Measurements from ENCODE around the gene PTP4A1.

PTP4A1 gene

DNA sequence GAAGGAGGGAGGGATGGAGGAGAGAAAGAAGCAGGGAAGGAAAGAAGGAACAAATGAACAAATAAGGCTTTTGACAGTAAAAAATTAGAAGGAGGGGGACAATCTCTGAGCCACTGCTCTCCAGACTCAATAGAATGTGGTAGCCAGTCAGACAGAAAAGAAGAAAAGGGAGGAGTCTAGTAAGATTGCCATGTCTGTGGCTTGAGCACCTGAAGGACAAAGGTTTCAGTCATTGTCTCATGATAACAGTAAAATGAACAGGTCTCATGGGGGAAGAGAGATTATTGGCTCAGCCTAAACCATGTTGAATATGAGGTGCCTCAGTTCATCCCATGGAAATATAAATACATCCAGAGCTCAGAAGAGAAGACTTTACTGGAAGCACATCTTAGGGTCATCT lies 14.0 kb upstream of the PTP4A1 start:
- DNase-seq: no peak

DNA sequence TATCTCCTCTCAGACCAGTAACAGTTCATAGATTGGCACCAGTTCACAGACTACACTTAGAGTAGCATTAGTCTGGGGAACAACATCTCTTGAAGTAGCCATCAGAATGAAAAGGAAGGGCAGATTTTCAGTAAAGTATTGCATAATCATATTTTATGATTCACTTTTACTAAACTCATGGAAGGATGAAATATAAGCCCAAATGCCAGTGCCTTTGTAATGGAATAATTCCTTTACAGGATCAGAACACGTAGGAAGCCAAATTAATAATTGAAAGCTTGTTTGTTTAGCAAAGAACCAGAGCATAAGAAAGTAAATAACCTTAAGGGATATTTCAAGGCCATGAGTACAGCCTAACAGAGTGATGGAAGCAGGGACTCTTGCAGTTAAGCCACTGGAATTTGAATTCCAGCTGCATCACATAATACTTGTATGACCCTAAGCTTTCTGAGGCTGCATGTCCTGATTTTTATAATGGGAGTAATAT lies 11.4 kb upstream of the PTP4A1 start:
- DNase-seq: no peak

DNA sequence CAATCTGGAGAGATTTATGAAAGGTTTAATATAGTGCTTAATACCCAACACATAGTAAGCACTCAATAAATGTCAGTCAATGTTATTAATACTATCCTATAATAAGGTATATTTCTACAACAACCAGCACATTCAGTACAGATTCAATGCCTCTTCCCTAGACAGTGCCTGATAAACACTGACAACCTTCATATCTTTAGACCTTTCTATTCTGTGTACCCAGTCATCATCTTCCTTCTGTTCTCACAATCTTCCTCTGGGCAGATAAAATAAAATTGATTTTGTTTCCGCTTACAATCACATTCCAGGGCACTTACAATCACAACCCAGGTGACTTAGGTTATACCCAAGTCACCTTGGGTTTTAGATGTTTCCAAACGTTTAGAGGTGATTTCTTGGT lies 11.0 kb upstream of the PTP4A1 start:
- DNase-seq: no peak

DNA sequence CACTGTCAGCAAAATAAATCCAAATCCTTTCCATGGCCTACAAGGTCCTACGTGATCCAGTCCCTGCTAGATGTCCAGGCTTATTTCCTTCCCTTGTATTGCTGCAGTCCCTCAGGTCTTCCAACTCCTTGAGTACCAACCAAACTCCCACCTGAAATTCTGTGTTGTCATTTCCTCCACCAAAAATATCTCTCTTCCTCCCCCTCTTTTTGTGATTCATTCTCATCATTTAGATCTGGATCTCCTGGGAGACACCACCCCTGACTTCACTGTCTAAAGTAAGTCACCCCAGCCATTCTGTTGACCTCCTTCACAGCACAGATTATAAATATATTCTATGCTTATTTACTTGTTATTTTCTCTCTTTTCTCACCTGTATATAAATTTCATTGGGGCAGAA lies 9.0 kb upstream of the PTP4A1 start:
- DNase-seq: no peak

DNA sequence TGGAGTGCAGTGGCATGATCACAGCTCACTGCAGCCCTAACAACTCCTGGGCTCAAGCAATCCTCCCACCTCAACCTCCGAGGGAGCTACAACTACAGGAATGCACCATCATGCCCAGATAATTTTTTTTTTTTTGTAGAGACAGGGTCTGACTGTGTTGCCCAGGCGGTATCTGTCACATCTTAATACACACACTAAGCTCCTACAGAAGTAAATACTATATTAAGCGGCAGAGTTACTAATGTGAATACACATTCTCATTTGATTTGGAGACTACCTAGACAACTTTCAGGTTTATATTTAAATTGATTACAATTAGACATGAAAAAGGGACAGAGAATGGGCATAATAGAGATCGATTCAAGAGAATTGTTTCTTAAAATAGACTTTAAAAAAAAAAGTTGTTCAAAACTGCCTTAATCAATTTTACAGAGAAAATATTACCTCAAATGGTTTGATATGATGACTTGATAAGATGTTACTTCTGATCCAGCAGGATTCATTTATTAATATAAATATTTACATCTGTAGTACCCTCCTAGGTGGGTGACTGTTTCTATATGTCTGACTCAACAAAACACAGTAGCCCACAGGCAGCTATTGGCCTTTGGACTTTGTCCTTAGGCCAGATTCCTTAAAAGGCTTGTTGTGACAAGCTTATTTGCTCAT lies 7.1 kb upstream of the PTP4A1 start:
- DNase-seq: peak in 1 of 2 experiments; percentile 35

DNA sequence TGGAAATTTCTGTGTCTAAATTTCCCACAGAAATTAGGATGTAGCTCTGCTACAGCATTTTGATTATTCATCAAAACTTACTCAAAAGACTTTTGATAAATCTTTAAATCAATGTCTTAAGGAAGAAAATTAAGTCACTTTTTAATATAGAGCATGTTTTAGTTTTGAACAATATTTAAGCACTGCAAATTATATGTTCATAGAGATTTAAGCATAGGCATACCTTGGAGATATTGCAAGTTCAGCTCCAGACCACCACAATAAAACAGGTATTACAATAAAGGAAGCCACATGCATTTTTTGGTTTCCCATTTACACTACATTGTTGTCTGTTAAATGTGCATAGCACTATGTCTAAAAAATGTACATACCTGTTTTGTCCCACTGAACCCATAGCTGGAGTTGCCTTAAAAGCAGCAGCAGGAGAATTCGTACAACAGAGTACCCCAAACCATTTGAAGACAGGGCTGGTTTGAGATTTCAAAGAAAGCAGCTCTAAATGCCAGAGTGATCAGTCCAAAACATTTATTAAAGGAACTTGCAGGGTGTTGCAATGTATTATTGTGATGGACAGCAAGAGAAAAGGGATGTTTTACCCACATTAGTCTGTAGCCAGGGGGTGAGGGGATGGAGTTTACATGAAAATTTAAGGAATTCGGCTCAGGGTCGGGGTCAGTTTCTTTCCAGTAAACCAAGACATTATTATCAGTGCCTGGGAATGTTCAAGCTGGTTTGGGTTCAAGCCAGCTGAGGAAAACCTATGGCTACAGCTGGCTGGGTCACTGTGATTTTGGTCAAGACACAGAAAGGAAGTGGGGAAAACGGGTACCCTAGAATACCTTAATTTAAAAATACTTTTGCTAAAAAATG lies 6.3 kb upstream of the PTP4A1 start:
- DNase-seq: no peak

DNA sequence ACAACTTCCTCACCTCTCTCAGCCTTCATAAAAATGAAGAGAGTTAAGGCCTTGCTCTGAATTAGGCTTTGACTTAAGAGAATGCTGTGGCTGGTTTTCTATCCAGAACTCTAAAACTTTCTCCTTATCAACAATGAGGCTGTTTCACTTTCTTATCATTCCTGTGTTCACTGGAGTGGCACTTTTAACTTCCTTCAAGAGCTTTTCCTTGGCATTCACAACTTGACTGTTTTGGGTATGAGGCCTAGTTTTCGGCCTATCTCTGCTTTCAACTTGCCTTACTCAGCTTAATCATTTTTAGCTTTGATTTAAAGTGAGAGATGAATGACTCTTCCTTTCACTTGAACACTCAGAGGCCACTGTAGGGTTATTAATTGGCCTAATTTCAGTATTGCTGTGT lies 4.3 kb upstream of the PTP4A1 start:
- no peak for DNase-seq

DNA sequence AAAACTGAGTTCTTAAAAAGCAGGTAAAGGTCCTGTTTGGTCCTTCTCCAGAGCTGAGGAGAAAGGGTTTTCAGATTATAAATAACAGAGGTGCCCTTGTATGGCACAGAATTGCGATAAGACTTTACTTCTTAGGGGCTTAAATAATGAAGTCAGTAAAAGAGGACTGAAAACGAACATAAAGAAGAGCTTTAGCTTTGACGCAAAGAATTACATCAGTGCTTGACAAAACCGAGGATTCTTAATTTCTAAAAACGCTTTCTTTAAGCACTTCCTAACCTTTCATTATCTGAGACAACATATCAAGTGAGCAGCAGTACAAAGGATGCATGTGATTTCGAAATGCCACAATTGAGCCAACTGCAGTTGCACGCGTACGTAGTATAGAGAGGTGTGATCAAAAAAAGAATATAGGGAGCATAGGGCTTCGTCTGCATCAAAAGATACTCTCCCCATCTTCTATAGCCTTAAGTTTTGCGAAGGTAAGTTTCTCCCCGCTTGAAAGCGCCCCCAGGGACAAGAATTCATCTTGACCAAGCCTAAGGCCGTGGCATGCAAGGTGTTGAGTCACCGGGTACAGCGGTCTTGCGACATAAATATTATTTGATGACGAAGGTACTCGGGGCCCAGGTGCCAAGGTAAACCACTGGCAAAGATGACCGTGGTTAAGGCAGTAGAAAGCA lies 778 bp upstream of the PTP4A1 start:
- peak in 1 of 2 experiments; percentile 56 for DNase-seq

DNA sequence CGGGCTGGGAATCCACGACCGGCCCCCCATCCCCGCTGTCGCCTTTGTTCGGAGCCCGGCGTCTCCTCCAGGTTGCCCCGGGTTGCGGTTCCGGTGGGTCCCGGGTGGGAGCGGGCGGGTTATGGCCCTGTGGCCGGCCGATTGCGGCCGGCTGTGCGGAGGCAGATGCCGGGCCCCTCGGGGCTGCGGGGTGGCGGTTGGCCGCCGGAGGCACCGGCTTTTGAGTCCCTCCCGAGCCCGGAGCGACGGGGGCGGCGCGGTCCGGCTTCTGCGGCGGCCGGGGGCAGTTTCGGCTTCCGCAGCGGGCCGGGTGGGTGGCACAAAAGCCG lies 431 bp downstream of the PTP4A1 start:
- DNase-seq: no peak

DNA sequence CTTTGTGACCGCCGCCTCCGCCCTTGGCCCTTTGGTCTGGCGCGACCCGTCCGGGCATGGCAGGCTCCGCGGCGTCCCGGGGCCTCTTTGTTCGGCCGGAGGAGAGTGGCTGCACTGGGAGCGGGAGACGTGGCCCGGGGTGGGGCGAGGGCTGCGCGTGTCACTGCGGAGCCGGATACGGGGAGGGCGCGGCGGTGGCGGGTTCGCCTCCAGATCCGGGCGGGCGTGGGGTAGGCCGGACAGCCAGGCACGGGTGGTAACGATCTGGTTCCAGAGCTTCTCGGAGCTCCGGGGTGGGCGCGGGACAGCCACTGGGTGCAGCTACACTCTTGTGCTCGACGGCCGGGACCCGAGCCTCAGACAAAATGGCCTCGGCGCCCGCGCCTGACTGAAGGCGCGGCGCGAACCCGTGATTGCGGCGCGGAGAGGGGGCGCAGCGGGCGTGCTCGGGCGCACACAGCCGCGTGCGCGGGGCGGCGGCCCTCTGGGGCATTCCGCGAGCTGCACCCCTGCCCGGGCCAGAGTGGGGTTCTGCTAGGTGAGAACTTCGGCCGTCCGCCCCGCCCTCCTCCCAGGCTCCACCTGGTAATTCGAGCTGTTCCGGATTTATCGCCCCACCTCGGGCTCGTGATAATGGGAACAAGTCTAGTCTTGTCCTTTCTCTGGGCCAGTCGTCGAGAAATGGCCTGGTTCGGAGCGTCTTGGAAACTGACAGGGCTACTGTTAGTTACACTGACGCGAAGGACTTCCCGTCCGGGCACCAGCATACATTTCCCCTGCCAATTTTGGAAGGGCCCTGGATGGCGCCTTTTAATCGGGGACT lies 1.0 kb downstream of the PTP4A1 start:
- peak; percentile 84 for DNase-seq

DNA sequence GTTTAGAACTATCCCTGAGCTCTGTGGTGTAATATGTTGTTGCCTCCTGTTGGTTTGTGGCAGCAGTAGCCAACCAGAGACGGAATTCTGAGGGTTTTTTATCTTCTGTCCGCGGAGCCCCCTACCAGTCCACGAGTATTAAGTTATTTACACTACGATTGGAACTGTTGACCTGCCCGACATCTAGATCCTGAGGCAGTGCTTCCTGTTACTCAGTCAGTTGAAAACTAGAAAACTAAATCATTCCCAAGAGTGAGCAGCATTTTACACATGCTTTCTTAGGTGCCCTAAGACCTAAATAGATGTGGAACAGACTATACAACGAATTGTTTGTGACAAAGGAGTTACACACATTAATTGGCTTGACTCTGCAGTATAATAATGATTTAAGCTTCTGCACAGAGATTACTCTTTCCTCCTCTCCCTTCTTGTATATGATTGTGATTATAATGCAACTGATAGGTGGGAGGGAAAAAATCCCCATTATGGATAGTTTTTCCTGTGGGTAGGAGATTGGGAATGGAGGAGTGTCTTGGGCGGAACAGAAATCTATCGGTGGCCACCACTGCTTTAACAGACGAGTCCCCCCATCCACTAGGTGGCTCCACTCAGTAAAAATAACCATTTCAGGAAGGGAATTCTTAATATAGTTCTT lies 1.7 kb downstream of the PTP4A1 start:
- DNase-seq: peak; percentile 52 to 71

DNA sequence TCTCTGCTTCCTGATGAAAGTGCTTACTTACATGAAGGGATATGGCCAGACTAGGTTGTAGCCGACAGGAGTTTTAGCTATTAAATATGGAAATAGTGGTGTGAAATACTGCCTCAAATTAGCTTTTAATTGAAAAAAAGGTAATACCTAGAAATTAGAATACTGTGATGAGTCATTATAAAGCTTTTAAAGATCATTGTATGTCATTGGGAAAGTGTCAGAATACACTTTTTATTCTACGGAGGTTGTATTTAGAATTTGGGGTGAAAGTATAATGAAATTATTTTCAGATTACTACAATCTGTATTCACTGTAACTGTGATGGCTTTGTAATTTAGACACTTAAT lies 2.2 kb downstream of the PTP4A1 start:
- DNase-seq: no peak

DNA sequence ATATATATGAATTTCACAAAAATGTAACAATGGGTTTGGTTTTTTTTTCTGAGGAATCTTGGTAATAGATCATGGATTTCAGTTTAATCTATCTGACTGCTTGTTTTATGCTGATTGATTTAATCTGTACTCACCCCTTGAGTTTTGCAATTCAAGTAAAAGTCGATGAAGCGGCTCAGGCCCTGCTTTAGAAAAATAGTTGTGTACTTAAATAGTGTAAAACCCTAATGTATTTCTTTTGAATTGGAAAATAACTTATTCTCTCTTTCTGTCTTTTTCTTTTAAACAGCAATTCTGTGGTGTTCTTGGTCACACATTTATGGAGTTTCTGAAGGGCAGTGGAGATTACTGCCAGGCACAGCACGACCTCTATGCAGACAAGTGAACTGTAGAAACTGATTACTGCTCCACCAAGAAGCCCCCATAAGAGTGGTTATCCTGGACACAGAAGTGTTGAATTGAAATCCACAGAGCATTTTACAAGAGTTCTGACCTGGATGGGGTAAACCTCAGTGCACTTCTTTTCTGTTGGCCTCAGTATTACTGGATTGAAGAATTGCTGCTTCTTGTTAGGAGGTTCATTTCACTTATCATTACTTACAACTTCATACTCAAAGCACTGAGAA lies 4.0 kb downstream of the PTP4A1 start:
- no peak for DNase-seq

DNA sequence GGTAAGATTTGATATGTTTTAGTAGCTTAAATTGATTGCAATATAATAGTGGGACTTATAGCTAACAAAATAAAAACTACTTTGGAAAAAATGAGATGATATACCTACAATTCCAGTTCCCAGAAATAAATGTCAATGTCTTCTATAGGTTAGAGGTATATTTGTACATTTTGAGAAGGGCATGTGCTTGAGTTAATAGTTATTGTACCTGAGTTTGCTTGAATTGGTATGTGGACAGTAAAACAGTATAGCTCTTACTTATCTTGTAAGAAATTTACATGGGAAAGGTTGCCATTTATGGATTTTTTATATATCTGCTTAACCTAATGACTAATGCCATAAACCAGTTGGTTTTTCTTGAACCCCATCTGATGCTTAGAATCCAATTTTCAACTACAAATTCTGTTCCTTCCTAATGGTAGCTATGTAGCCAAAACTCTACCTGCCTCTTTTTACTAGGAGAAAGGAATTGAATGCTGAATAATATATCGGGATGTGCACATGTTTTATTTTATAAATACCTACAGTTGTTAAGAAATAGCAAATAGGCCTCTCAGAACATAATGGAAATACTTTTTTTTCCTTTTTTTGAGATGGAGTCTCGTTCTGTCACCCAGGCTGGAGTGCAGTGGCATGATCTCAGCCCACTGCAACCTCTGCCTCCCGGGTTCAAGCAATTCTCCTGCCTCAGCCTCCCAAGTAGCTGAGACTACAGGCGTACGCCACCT lies 4.9 kb downstream of the PTP4A1 start:
- no peak for DNase-seq

DNA sequence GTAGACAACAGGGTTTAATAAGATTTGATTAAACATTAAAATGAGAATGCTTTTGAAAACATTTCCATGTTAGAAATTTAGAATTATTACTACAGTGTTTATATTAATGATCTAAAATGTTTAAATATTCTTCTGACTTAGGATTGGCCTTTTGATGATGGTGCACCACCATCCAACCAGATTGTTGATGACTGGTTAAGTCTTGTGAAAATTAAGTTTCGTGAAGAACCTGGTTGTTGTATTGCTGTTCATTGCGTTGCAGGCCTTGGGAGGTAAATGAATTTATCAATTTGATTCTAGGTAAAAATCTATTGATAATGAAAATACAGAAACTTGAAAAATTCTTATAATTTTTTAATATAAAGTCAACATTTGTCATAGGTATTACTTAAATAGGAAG lies 6.5 kb downstream of the PTP4A1 start:
- no peak for DNase-seq

DNA sequence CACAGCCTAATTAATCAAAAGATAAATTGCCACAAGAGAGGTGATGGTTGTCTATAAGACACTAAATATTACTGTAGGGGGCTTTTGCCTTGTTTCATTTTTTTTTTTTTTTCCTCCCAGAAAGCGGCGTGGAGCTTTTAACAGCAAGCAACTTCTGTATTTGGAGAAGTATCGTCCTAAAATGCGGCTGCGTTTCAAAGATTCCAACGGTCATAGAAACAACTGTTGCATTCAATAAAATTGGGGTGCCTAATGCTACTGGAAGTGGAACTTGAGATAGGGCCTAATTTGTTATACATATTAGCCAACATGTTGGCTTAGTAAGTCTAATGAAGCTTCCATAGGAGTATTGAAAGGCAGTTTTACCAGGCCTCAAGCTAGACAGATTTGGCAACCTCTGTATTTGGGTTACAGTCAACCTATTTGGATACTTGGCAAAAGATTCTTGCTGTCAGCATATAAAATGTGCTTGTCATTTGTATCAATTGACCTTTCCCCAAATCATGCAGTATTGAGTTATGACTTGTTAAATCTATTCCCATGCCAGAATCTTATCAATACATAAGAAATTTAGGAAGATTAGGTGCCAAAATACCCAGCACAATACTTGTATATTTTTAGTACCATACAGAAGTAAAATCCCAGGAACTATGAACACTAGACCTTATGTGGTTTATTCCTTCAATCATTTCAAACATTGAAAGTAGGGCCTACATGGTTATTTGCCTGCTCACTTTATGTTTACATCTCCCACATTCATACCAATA lies 7.8 kb downstream of the PTP4A1 start:
- no peak for DNase-seq

DNA sequence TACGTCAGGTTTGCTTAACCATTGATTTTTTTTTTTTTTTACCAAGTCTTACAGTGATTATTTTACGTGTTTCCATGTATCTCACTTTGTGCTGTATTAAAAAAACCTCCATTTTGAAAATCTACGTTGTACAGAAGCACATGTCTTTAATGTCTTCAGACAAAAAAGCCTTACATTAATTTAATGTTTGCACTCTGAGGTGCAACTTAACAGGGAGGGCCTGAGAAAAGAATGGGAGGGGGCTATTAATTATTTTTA lies 8.4 kb downstream of the PTP4A1 start:
- no peak for DNase-seq

DNA sequence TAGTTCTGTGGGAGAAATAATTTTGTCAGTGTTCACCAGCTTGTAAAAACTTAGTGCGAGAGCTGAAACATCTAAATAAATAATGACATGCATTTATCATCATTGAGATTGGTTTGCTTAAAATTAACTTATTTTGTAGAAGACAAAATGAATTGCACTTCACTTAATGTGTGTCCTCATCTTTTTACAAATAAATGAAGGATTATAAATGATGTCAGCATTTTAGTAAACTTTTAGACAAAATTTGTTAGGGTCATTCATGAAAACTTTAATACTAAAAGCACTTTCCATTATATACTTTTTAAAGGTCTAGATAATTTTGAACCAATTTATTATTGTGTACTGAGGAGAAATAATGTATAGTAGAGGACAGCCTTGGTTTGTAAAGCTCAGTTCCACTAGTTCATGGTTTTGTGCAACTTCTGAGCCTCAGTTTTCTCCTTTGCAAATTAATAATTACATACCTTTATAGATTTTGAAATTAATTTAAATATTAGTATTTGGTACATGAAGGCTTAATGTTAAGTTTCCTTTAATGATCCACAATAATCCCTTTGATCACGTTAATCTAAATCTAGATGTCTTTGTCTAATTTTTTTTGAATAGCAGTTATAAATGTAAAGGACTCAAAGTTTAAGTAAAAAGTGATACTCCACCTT lies 9.2 kb downstream of the PTP4A1 start:
- DNase-seq: no peak

DNA sequence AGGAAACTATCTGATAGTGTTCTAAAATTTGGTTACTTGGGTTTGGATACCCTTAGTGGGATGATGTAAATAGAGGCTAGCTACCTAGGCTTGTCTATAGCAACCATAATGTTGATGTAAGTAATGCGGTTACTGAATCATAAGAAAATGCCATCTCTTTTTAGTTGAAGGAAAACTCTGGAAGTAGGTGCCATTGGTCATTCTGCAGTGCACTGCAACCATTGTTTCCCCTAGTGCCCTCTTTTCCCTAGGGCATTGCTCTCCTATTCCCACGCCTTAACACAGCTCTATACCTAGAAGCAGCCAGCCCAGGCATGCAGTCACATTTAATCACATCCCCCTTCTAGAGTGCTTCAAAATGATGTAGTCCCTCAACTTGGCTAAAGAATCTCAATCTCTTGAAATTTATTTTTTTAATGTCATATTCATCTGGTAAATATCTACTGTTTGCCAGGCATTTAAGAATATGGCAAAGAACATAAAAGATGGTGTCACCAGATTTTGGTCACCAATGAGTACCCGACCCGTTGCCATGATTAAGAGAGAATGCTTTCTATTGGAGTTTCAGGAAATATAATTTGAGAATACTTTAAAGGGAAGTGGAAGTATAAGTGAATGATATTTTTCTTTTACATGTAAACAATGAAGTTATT lies 10.4 kb downstream of the PTP4A1 start:
- DNase-seq: no peak

DNA sequence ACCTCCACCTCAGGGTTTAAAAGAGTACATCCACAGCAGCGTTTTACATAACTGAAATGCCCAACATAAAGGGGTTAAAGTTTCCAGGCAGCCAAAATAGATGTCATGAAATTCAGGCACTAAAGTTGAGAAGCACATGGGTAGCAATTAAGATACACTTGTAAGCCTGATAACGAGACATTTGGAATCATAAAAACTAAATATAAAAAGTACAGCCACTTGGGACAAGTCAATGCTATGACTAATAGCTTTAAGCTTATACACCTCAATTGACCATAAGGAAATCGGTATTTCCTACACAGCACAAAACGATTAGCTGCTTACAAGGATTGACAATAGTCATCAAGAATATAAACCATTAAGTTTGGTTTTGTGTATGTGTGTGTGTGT lies 11.8 kb downstream of the PTP4A1 start:
- no peak for DNase-seq
